LoVo (cell line): ENCODE measurements around the gene TBC1D5.
"Not testable (repeated sequence)": the region's sequence is repeated elsewhere in the genome, so short reads cannot be mapped to it uniquely, and the experiment has no call there.

Experiments
- DNase-seq: peaks from one replicate; pipeline ENCODE4 v3.0.0-alpha.2; 2016; ENCODE audit warnings: low spot score

The TBC1D5 gene

GRCh38 chr3:17645074-17645698 lies 97.2 kb downstream of the TBC1D5 start:
- DNase-seq = peak; percentile 44

DNA sequence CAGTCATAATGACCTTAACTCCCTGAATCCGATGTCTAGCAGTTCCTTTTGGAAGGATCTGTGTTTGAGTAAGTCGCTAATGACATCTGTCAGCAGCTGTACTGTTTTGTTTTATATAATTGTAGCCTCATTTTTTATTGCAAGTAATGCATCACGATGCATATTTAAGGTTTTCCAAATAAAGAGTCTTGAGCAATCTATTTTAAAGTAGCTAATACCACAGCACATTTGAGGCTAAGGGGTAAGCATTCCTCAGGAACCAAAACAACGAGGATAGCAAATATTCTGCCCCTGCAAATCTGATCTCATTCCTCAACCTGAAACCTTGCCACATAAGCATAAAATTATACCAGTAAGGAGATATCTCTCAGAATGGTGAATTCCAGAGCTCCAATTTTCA lies 98.7 kb downstream of the TBC1D5 start:
- no peak for DNase-seq

DNA sequence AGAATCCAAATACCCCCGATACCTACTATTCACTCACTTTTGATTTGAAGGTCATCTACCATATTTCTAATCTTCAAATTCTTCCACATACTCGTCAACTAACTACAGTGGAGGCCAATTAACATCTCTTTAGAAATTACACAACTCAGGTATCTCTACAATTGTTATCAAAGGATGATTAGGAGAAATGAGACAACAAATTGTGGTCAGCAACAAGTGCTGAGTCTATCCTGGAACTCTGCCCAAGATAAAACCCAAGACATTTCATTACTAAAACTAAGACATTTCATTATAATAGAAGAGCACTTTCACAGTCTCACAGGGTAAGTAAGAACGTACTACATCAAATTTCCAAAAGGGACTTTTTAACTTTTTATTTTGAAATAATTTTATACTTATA lies 100.0 kb downstream of the TBC1D5 start:
- no peak for DNase-seq

- no peak for DNase-seq
Observed at GRCh38 chr3:17640466-17640865, 102.0 kb downstream of the TBC1D5 start.

DNA sequence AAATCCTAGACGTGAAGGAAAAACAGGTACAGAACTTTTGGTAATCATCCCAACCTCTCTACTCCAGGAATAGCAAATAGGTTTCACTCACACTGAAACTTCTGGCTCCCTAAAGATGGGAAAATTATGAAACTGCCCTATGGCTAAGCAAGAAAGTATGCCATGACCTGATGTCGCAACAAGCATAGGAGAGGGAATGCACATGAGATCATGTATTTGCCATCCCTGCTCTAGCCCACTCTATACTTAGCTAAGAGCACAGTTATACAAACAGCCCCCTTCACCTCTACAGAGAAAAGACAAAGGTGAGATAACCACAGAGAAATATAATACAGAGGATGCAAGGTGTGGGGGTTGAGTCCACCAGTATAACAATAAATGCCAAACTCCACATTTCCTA lies 102.7 kb downstream of the TBC1D5 start:
- DNase-seq = peak; percentile 14

DNA sequence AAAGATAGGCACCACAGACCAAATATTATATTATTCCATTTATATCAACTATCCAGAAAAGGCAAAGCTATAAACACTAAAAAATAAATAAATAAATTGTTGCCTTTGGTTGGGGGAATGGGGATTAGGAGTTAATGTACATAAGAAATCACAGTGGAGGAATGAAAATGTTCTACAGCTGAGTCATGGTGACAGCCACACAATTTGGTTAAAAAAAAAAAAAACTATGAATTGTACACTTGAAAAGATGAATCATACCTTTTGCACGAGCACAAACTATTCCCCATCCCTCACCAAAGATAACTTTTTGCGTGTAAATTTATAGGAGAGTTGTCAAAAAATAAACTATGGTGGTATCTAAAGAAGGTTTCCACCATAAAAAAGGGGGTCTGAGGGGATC lies 103.2 kb downstream of the TBC1D5 start:
- DNase-seq = no peak

GRCh38 chr3:17638356-17638755 lies 104.1 kb downstream of the TBC1D5 start:
- DNase-seq = no peak

GRCh38 chr3:17635675-17636074 lies 106.8 kb downstream of the TBC1D5 start:
- not testable (repeated sequence) for DNase-seq

DNA sequence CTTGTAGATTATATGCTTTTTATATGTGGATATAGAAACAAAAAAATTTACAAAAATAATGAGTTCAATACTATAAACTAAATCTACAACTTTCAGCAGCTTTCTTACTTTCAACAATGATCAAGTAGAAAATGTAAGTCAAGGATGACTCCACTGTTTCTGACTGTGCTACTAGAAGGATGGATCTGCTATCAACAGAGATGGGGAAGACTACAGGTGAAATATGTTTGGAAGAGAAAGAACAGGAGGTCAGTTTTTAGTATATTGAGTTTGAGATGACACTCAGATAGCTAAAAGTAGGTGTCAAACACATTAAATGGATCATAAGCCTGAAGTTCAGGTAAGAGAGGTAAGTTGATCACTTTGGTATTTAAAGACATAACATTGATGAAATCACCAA lies 107.5 kb downstream of the TBC1D5 start:
- DNase-seq = no peak

DNA sequence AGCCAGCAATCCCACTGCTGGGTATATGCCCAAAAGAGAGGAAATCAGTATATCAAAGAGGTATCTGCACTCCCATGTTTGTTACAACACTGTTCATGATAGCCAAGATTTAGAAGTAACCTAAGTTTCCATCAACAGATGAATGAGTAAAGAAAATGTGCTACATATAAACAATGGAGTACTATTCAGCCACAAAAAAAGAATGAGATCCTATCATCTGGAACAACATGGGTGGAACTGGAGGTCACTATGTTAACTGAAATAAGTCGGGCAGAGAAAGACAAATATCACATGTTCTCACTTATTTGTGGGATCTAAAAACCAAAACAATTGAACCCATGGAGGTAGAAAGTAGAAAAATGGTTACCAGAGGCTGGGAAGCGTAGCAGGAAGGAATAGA lies 108.2 kb downstream of the TBC1D5 start:
- DNase-seq = no peak

- no peak for DNase-seq
Observed at GRCh38 chr3:17632401-17633100, 109.9 kb downstream of the TBC1D5 start.

GRCh38 chr3:17631609-17632008 lies 110.8 kb downstream of the TBC1D5 start:
- no peak for DNase-seq

DNA sequence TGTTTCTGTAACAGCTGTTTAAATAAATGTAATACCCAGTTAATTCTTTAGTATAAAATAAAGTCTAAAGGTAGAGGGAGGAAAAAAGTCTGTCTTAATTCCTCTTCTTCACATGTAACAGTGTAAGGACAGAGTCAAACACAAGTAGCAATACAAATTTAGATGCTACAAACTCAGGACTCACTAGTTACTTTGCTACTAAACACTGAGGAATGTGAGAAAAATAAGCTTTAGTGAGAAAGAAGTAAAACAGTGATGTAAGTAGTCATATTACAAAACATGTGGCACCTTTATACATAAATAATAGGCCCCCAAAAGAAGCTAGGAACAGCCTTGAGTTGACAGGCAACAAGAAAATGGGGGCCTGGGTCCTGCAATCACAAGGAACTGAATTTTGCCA lies 113.0 kb downstream of the TBC1D5 start:
- no peak for DNase-seq

GRCh38 chr3:17626395-17626794 lies 116.0 kb downstream of the TBC1D5 start:
- no peak for DNase-seq

DNA sequence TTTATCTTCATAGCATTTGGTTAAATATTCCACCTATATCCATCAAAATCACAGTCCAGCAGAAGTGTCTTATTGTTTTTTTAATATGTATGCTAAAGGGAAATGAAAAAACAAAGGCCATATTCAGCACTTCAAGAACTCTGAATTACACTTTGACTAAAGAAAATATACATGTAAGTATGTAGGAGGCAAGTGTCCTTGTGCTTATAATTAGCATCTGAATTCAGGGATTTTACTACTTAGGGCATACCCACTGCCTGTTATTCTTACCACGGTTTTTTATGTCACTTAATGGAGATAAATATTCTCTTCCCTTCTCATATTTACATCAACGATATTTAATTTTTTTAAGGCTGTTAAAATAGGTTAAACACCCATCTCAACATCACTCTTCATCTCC lies 117.3 kb downstream of the TBC1D5 start:
- DNase-seq = no peak

DNA sequence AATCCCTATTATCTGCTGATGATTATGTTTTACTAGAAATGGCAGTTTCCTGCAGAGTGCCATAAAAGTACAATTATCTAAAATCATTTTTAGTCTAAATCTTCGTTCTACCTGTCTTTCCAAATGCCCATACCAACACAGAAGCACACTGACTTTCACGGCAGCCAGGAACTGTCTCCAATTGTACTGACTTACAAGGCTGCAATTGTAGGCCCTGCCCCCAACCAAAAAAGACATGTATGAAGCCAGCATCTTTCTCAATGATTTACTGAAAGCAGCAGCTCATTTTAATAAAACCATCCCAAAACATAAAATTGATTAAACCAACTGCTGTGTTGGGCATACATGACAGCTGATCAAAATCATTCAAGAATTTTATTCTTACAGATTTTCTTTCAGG lies 119.0 kb downstream of the TBC1D5 start:
- DNase-seq = no peak

- DNase-seq = no peak
Observed at GRCh38 chr3:17619968-17620367, 122.5 kb downstream of the TBC1D5 start.

- DNase-seq = not testable (repeated sequence)
Observed at GRCh38 chr3:17613017-17613416, 129.4 kb downstream of the TBC1D5 start.

DNA sequence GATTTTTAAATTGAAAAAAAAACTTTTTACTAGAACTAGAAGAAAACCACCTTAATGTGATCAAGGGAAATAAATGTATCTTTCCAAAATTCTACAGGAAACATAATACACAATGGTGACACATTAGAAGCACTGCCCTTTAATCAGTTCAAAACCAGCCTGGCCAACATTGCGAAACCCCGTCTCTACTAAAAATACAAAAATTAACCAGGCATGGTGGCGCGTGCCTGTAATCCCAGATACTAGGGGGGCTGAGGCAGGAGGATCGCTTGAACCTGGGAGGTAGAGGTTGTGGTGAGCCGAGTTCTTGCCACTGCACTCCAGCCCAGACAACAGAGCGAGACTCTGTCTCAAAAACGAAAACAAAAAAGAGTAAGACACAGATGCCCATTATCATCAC lies 134.5 kb downstream of the TBC1D5 start:
- DNase-seq = no peak

- no peak for DNase-seq
Observed at GRCh38 chr3:17605934-17606333, 136.5 kb downstream of the TBC1D5 start.

- peak; percentile 31 for DNase-seq
Observed at GRCh38 chr3:17605032-17605431, 137.4 kb downstream of the TBC1D5 start.

DNA sequence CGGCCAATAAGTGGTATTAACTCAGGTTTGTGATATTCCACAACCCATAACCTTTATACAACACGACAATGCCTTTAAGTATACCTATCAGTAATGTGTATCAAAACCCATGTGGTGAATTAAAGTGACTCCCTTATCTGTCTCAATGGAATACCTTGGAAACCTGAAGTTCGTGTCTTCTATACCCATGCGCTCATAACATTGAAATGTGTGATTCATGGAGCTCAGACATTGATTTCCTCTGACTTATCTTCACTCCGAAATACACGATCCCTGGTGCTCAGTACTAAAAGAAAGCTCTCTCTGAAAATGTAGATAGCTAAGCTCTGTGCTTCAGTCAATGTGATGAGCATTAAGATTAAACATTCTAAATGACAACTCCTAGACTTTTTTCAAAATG lies 140.3 kb downstream of the TBC1D5 start:
- DNase-seq = no peak

DNA sequence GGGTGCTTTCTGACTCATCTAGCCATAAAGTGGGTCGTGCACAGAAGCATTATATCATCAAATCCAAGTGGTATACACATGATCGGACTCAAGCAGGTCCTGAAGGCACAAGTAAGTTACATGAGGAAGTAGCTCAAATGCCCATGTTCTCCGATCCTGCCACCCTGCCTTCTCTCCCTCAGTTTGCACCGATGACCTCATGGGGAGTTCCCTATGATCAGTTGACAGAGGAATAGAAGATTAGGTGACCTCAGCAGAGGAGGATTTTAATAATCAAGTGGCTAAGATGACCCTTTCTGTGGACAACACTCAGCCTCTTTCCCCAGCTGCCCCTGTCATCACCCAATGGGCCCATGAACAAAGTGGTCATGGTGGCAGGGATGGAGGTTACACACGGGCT lies 149.5 kb downstream of the TBC1D5 start:
- no peak for DNase-seq

DNA sequence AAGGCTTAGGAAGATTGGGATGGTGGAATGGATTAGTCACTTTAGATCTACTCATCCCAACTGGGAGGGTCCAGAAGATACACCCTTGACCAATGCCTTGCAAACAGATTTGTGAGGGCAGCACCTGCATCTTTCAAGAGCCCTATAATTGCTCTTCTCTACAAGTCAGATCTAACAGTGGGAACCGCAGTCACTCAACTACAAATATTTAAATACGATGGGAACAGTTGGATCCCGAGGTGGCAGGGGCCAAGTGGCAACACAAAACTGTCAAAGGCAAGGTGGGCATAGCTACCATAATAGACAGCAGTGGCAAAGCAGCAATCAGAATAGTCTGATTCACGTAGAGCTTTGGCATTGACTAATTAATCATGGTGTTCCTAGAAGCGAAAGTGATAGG lies 152.0 kb downstream of the TBC1D5 start:
- DNase-seq = no peak
